Activated CD4-positive, CD25-positive, alpha-beta regulatory T cell treated with anti-CD3 and anti-CD28 coated beads, Interleukin-2, amount 50 U/mL, for 24 hours (primary cell): Measurements from ENCODE around the gene SPATC1L.
"Not testable (repeated sequence)": the region's sequence is repeated elsewhere in the genome, so short reads cannot be mapped to it uniquely, and the experiment has no call there.

Experiments used
- ATAC-seq, 2 donors: fragments of 150-1000 bp; cut with Tn5 transposase; one replicate each; pipeline ENCODE4 v1.10.0; 2021; ENCODE audit warnings: mild to moderate bottlenecking in 1 of 2, moderate library complexity in 1 of 2

Gene SPATC1L

GRCh38 chr21:46214478-46215340, 30.4 kb upstream of the SPATC1L start:
- ATAC-seq = no peak

- no peak for ATAC-seq
Measured at GRCh38 chr21:46213620-46214286, 29.5 kb upstream of the SPATC1L start.

GRCh38 chr21:46212721-46213484, 28.6 kb upstream of the SPATC1L start:
- no peak for ATAC-seq

- ATAC-seq = no peak
Measured at GRCh38 chr21:46211786-46212720, 27.8 kb upstream of the SPATC1L start.

- ATAC-seq = no peak
Measured at GRCh38 chr21:46211376-46211775, 27.1 kb upstream of the SPATC1L start.

- ATAC-seq = no peak
Measured at GRCh38 chr21:46210378-46211136, 26.3 kb upstream of the SPATC1L start.

- ATAC-seq = no peak
Measured at GRCh38 chr21:46208761-46209721, 24.8 kb upstream of the SPATC1L start.

GRCh38 chr21:46207920-46208591, 23.8 kb upstream of the SPATC1L start:
- no peak for ATAC-seq

GRCh38 chr21:46207006-46207919, 23.0 kb upstream of the SPATC1L start:
- ATAC-seq = no peak

GRCh38 chr21:46206163-46207005, 22.1 kb upstream of the SPATC1L start:
- ATAC-seq = no peak

- no peak for ATAC-seq
Measured at GRCh38 chr21:46205766-46206162, 21.5 kb upstream of the SPATC1L start.

- ATAC-seq = no peak
Measured at GRCh38 chr21:46205166-46205565, 20.9 kb upstream of the SPATC1L start.

GRCh38 chr21:46203203-46203600, 18.9 kb upstream of the SPATC1L start:
- ATAC-seq = no peak

GRCh38 chr21:46202592-46203202, 18.4 kb upstream of the SPATC1L start:
- no peak for ATAC-seq

GRCh38 chr21:46200877-46201803, 16.9 kb upstream of the SPATC1L start:
- ATAC-seq = not testable (repeated sequence)
